ENCODE results near the gene WDFY4.
A peak's percentile ranks its signal among the peaks of the same experiment; 100 is the strongest.
"Not testable (repeated sequence)": the region's sequence is repeated elsewhere in the genome, so short reads cannot be mapped to it uniquely, and the experiment has no call there.

The WDFY4 gene

DNA sequence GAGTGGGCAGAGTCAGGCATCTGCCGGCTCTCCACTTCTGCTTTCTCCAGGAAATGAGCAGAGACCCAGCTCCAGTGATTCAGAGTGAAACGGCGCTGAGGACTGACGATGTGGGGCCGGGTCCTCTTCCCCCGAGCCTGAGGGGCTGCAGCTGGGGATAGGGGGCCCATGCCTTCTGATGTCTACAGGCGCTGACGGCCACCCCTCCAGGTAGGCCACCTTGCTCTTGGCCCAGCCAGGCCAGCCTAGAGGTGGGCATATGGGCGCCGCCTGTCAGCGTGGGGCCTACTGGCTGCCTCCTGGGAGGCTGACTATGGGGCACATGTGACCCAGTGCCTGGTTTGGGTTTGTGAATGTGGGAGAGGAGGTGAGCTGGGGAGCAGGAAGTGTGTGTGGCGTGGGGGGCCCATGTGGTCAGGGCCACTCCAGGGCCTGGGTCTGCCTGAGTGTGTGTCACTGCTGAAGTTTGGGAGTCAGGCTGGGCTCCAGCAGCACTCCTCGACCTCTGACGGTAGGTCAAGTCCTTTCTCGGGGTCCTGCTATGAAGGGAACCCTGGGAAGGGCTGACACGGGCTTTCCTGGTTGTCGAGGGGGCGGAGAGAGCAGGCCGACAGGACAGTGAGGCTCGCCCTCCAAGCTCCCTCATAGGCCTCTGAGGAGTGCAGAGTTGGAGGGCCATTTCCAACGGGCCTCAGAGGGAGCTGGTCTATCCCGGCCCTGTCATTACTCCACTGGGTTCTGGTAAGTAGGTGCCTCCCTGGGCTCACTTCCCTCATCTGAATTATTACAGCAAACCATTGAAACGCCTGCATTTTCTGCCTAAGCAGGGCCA is at the start of gene WDFY4:
WDFY4 (plus strand) TSS at position 82 of the 832 bp plus-strand sequence. CDS start 24,860 bp downstream, outside the sequence.
- no peak for DNase-seq

DNA sequence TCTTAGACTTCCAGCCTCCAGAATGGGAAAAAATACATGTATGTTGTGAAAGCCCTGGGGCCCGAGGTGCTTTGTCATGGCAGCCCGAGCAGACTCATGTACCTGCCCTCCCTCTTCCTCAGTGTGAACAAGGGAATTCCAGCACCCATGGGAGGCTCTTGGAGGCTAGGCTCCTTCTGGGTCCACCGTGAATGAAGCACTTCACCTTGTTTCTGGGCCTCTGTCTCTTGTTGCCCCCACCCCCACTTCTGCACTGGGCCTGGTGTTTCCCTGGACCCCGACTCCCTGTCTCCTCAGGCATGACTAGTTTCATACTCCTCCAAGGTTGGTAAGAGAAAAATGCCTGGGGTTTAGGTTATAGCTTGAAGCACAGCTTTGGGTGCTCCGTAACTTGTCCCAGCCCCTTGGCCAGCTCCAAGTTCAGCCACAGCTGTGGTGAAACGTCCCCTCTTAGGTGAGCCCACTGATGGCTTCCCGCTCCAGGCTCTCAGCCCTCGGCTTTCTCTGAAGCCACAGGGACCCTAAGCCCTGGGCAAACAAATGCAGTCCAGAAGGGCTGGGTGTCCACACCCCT is 49.6 kb upstream of the WDFY4 start:
- DNase-seq = no peak

- DNase-seq = no peak
Observed at GRCh38 chr10:48636231-48636630, 48.4 kb upstream of the WDFY4 start.

DNA sequence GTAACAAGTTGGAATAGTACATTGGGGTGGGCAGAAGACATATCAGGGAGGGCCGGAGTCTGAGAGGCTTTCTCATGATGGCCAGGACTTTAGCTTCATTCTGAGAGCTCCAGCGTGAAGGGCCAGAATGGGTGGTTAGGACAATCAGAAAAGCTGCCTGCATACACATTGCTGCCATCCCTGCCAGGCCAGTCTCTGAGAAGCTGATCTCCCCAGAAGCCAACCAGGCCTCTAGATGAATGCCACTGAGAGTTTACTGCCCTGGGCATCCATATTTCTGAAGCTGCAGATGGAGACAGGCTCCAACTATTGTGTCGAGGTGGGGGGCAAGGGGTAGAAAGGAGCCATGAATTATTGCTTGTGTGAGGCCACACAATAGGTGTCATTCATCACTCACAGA is 47.8 kb upstream of the WDFY4 start:
- DNase-seq = no peak

GRCh38 chr10:48638158-48638557 is 46.5 kb upstream of the WDFY4 start:
- DNase-seq = no peak

DNA sequence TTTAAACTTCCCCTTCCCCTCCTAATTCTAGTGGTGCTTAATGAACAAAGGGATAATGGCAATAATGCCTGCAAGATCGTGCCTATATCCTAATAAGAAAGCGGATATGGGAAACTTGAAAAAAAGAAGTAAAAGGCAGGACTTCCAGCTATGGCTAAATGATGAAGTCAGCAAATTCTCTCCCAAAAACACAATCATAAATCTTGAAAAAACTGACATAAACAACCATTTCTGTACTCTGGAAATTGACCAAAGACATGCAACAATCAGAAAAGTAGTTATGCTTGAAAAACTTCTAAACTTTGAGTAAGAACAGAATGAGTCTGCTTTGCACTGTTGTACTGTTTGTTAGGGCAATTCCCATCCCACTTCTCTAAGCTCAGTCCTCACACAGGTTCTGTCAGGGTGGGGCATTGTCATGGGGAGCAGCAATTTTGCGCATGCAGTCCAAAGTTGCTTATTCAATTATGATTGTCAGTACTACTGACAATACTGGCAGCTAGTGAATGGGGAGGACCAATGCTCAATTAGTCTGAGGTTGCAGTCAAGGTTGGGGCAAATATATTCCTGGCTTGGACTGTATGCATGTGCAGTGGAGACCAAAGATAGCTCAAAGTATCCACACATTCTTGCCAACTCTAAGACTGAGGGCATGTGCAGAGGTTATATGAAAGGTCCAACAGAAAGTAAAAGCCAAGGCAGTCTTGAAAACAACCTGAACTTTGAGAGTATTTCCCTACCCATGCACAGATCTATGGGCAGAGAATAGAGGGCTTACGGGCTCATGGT is 45.7 kb upstream of the WDFY4 start:
- no peak for DNase-seq

- DNase-seq = no peak
Observed at GRCh38 chr10:48639632-48640031, 45.0 kb upstream of the WDFY4 start.

- no peak for DNase-seq
Observed at GRCh38 chr10:48640326-48640725, 44.3 kb upstream of the WDFY4 start.

GRCh38 chr10:48641099-48641690 is 43.5 kb upstream of the WDFY4 start:
- not testable (repeated sequence) for DNase-seq

- no peak for DNase-seq
Observed at GRCh38 chr10:48645600-48645999, 39.1 kb upstream of the WDFY4 start.

DNA sequence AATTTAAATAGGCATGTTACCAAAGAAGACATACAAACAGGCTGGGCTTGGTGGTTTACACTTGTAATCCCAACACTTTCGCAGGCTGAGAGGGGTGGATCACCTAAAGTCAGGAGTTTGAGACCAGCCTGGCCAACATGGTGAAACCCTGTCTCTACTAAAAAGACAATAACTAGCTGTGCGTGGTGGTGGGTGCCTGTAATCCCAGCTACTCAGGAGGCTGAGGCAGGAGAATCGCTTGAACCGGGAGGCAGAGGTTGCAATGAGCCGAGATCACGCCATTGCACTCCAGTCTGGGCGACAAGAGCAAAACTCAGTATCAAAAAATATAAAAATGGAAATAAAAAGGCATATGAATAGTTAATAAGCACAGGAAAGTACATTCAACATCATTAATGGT is 37.6 kb upstream of the WDFY4 start:
- not testable (repeated sequence) for DNase-seq

DNA sequence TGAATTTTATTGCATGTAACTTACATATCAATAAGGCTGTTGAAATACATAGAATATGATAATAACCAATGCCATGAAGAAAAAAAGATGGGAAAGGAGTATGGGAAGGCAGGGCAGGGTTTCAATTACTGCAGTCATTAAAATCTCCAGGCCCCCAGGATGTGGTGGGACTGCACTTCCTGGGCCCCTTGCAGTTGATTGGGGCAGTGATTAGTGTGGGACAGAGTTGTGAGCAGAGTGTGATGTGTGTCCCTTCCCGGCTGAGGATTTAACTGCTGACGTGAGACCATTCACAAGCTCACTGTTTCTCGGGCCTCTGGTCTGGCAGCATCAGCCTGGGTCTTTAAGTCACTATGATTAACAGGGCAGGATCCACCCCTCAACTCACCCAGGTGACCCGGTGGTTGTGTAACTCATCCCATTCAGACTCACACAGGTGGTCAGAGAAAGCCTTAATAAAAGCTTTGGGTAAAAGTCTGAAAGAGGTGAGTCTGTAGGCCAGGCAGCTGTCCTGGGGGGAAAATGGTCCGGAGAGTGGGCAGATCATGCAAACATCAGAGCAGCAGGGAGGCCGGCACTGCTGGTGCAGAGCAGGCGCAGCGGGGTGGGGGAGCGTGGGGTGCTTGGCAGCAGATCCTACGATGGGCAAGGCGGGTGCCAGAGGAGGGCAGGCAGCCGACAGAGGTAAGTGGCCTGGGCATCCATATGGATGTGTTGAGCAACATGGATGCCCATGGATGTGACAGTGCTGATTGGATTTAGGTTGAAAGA is 36.3 kb upstream of the WDFY4 start:
- DNase-seq = no peak

- DNase-seq = no peak
Observed at GRCh38 chr10:48649349-48649944, 35.2 kb upstream of the WDFY4 start.

- no peak for DNase-seq
Observed at GRCh38 chr10:48651293-48651692, 33.4 kb upstream of the WDFY4 start.

- DNase-seq = no peak
Observed at GRCh38 chr10:48651839-48652238, 32.8 kb upstream of the WDFY4 start.

- DNase-seq = no peak
Observed at GRCh38 chr10:48652344-48652743, 32.3 kb upstream of the WDFY4 start.

- DNase-seq = no peak
Observed at GRCh38 chr10:48653347-48653746, 31.3 kb upstream of the WDFY4 start.

DNA sequence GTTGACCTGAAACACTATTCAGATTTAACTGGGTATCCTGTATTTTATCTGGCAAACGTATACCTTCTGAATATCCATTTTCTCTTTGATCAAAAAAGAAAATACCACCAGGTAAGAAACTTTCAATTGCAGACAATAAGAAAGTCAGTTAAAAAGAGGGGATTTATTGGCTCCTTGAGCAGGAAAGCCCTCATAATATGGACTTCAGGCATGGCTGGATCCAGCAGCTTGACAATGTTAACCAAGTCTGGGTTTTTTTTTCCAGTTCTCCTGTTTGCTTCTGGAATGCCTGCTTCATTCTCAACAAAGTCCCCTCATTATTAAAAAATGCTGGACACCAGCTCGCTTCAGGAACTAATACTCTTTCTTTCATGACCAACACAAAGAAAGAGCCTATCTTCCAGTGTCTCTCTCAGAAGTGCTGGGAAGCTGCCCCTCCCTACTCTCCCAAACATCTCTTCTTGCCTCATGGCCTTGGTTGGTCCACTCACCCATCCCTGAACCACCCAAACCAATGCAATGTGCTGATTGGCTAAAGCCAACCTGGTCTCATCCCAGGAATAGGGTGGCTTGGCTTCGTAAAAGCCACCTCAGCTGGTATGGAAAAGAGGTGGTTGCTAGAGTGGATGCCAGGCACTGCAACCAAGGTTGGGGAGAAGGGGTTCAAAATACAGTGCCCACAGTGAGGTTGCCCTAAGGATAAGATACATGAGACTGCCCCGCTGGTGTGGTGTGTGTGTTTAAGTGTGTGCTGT is 30.6 kb upstream of the WDFY4 start:
- DNase-seq = no peak

DNA sequence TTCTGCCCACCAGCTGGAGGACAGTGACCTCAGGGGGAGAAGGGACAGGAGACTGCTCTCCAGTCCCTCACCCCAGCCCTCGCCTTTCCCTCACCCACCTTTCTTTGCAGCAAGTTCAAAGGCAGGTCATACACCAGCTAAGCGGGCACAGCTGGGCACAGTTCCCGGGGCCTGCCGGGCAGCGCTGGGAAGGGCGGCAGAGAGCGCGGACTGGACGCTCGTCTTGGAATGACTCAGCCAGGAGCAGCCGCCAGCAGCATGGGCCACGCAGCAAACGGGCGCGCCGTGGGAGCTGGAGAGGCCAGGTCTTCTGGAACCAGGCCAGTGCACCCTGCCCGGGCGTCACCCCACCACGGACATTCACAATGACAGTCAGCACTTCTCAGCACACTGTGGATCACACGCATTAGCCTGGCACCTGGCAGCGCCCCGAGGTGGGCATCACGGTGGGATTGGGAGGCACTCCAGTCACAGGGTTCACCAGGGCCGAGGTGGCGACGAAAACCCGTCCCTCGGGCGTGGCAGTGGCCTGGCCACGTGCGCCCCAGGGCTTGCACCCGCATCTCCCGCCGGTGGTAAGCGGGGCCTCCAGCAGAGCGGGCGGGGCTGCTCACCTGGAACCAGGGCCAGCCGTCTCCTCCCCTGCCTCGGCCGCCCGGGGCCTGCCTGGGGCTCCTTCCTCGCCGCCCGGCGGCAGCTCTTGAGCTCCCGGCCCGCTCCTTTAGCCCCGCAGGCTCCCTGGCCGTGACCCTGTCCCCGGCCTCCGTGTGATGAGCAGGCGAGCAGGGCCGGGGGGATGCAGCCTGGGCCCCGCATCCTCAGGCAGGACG is 29.0 kb upstream of the WDFY4 start:
- DNase-seq = no peak

DNA sequence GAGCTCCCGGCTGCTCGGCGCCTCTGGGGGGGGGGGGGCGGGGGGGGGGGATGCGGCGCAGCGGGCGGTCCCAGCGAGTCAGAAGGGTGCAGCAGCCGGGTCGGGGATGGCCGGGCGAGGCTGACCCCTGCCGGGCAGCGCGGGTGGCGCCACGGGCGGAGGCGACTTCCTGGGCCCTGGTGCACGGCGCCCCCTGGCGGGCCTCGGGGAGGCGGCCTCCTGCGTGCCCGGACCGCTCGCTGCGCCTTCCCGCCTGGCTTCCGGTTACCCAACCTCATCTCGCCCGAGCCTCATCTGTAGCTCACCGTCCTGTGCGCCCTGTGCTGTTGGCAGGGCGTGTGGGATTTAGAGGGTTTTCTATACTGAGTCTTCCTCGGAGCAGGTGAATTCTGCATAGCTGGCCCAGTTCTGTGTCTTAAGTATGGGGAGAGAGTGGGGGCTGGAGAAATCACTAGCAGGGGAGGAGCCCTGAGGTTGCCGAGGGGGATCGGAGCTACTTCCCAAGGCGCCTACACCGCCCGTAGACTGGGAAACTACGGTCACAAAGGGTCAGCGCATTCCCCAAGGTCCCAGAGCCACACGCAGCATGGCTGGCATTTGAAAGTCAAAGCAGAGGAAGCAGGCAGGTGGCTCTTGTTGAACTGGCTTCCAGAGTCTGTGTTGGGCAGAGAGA is 28.3 kb upstream of the WDFY4 start:
- DNase-seq = peak; percentile 66
